Upper lobe of right lung (tissue), 1 donor: ENCODE data around the gene NMRAL1. TPM values are rescaled to one million over a fixed set of nuclear protein-coding genes. Genes with fewer than 3 reads are reported as not detected.

Experiments used
- ATAC-seq: fragments of 200-7000 bp; cut with Tn5 transposase; one replicate; pipeline ENCODE4 v1.9.1; 2020; ENCODE audit warnings: mild to moderate bottlenecking, moderate library complexity
- DNase-seq: peaks from one replicate; pipeline ENCODE4 v3.0.0-alpha.2; 2020
- H3K27ac ChIP-seq: fragments of 200-600 bp; one replicate; pipeline ENCODE4 v1.8.0; 2022
- H3K27me3 ChIP-seq: fragments of 200-600 bp; one replicate; pipeline ENCODE4 v1.8.0; 2022; ENCODE audit warnings: mild to moderate bottlenecking
- H3K36me3 ChIP-seq: fragments of 200-600 bp; one replicate; pipeline ENCODE4 v1.8.0; 2022
- H3K4me1 ChIP-seq: fragments of 200-600 bp; one replicate; pipeline ENCODE4 v1.8.0; 2022
- H3K4me3 ChIP-seq: fragments of 200-600 bp; one replicate; pipeline ENCODE4 v1.8.0; 2022; ENCODE audit warnings: mild to moderate bottlenecking
- H3K9me3 ChIP-seq: fragments of 200-600 bp; one replicate; pipeline ENCODE4 v1.8.0; 2022
- intact Hi-C: fragments of 100-400 bp; cut with DNase I; formaldehyde crosslinking; loops from one replicate; pipeline ENCODE4 v1.11.0; 2022
- total RNA-seq: library from RNA; stranded (reverse); fragmentation: NEBNext Ultra II Directional; extraction: Animal tissue kit (Norgen Biotek cat#: 25700); gene quantifications from one replicate; pipeline ENCODE4 v1.2.1, GENCODE V29; 2021
- TF ChIP-seq, protein P1 (sequence below): fragments of 200-600 bp; IDR thresholded peaks from one replicate; pipeline ENCODE4 v1.8.0; 2022; ENCODE audit warnings: antibody characterized with exemption
- donor health status: DM: no; HTN: yes; CAD: no; lungs with severe emphysema.

The NMRAL1 gene
- total RNA-seq, 1 donor from 2014 or later, result 39.0 TPM

DNA sequence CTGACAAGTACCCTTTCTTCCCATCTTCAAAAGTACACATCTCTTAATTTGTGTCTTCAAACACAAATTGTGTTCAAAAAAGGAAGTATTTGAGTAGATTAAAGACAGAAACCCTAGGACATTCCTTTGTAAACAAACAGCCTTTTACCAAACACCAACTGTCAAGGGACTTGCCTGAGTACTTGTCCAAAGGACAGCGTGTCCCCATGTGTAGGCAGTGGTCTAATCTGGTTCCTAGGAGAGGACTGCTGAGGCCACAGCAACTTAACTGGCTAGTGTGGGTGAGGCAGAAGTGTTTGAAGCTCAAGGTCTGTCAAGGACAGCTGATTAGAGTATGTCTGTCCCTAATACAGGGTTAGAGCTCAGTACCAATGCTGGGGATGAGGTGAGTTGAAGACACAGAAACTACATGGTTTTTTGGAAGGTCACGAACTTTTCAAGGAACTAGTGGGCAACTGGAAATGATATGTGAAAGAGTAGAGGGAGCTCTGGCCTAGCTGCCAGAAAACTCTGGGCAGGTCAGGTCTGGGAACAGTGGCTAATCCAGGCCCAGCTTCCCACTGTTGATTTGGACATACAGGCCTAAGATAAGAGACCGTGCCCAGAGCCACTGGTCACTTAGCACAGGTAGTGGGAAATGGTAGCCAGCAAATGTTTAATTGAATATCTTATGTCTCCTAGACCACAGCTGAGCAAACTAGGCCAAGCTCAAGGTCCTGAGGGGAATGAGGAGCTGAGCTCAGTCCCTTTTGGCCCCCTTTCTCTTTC, 11.9 kb upstream of the NMRAL1 start:
- Histone ChIP-seq H3K9me3 (no peaks in the 10 kb centered on the region), H3K4me3 (no peak overlapping the region), H3K36me3 (peaks cover 35% of the 10 kb centered on the region), H3K4me1 (peaks cover 38% of the 10 kb centered on the region), H3K27ac (peak overlapping the region; percentile 75), H3K27me3 (no peaks in the 10 kb centered on the region)
- TF ChIP-seq, protein P1, sequence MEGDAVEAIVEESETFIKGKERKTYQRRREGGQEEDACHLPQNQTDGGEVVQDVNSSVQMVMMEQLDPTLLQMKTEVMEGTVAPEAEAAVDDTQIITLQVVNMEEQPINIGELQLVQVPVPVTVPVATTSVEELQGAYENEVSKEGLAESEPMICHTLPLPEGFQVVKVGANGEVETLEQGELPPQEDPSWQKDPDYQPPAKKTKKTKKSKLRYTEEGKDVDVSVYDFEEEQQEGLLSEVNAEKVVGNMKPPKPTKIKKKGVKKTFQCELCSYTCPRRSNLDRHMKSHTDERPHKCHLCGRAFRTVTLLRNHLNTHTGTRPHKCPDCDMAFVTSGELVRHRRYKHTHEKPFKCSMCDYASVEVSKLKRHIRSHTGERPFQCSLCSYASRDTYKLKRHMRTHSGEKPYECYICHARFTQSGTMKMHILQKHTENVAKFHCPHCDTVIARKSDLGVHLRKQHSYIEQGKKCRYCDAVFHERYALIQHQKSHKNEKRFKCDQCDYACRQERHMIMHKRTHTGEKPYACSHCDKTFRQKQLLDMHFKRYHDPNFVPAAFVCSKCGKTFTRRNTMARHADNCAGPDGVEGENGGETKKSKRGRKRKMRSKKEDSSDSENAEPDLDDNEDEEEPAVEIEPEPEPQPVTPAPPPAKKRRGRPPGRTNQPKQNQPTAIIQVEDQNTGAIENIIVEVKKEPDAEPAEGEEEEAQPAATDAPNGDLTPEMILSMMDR, result no peak
- peak; percentile 76 for ATAC-seq
- no peak for DNase-seq
- intact Hi-C loops, result no loop called here

DNA sequence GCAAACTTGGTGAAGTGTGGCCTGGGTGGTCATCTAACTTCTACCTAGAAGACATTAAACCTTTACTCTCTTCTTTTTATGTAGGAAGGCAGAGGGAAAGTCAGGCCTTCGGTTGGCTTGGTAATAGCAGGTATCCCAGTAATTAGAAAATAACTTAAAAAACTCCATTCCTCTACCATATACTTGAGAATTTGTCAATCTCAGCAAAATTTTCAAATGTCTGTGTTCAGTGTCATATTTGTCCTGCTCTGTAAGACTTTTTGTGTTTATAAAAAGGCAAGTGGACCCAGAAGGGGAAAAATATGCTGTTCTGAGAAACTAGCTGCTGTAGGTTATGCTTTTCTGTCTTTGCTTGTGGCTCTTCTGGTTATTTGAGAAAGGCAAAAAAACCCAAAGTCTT, 7.5 kb upstream of the NMRAL1 start:
- peaks cover 27% of the 10 kb centered on the region for H3K4me1 ChIP-seq
- no peaks in the 10 kb centered on the region for H3K27me3 ChIP-seq
- DNase-seq, result no peak
- TF ChIP-seq, protein P1, result no peak
- peaks cover 25% of the 10 kb centered on the region for H3K36me3 ChIP-seq
- H3K9me3 ChIP-seq, result no peaks in the 10 kb centered on the region
- no peak overlapping the region for H3K4me3 ChIP-seq
- intact Hi-C loops, result no loop called here
- no peak for ATAC-seq
- no peak overlapping the region for H3K27ac ChIP-seq

DNA sequence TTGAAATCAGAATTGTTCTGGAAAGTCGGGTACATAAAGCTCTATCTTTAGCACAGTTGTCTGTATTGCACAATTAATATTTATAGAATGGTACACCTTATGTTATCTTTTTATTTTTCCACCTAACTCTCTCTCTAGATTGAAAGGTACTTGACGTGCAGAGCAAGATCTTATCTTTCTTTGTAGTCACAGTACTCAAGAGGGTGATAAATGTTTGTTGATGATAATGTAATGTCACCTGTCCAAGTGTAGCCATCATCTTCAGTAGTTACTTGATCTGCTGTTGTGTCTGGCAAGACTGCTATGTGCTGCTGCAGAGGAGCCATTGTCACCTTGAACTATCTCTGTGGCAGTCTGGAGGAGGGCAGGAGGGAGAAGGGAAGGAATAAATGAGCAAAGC, 7.1 kb upstream of the NMRAL1 start:
- DNase-seq (no peak), ATAC-seq (no peak)
- no peaks in the 10 kb centered on the region for H3K9me3 ChIP-seq
- peaks cover 21% of the 10 kb centered on the region for H3K36me3 ChIP-seq
- peaks cover 23% of the 10 kb centered on the region for H3K4me1 ChIP-seq
- no peak overlapping the region for H3K4me3 ChIP-seq
- TF ChIP-seq, protein P1, result no peak
- H3K27me3 ChIP-seq, result no peaks in the 10 kb centered on the region
- H3K27ac ChIP-seq, result peak overlapping the region; percentile 7
- intact Hi-C loops, result no loop called here

DNA sequence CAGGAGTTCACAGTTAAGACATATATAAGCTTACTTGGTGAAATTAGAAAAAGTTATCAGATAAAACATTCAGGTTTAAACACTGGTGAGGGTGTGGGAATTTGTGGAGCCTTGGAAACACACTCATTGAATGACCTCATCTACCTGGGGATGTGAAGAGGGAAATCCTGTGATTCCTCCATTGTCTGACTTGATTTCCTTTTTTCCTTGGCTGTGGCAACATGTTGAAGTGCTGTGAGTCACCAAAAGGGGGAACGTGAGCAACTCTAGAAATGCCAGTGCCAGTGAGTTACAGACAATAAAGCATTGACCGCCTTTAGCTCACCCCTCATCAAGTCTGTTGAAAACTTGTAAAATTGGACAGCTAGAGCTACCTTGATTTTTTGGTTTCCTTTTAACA, 3.5 kb upstream of the NMRAL1 start:
- intact Hi-C loops, result no loop called here
- no peaks in the 10 kb centered on the region for H3K9me3 ChIP-seq
- ATAC-seq, result no peak
- no peaks in the 10 kb centered on the region for H3K36me3 ChIP-seq
- H3K4me1 ChIP-seq, result peaks cover 29% of the 10 kb centered on the region
- no peak overlapping the region for H3K27ac ChIP-seq
- DNase-seq, result no peak
- TF ChIP-seq, protein P1, result peak; percentile 16
- H3K27me3 ChIP-seq, result no peaks in the 10 kb centered on the region
- peak overlapping the region; percentile 97 for H3K4me3 ChIP-seq

DNA sequence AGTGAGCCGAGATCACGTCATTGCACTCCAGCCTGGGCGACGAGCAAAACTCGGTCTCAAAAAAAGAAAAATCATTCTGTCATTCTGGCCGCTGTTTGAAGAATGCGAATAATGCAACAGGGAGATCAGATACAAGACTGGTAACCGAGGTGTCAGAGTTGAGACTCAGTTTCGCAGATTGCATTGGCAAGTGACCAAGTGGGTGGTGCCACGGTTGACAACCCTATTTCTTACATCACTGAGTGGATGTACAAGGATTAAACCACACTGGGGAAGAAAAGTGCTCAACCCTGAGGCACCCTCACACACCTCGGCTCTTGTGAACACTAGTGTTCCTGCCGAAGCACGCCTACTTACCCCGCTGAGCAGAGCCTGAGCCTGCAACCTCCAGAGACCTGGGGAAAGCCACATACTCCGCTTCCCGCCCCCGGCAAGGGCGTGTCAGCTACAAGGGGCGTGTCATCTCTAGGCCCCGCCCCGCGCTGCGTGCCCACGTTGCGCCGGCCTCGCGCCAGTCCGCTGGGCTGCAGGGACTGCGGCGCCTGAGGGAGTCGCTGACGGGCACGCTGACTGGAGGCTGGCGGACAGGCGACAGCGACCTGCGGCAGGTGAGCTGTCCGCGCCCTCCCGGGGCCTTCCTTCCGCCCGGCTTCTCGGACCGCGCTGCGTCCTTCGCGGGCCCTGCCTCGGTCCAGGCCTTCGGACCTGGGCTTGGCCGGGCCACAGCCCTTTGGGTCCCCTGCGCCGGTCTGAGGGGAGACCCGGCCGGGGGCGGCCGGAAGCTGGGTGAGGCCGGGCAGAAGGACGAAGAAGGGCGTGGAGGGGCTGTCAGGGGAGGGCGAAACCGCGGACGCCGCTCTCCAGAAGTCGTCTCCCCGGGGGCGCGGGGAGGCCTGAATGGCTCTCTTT, 1.7 kb upstream of the NMRAL1 start, which contains the start of gene HMOX2:
HMOX2 (plus strand) TSS at position 519 of the 909 bp plus-strand sequence. CDS start 29,127 bp downstream, outside the sequence.
- TF ChIP-seq, protein P1, result peak; percentile 59
- Histone ChIP-seq H3K4me3 (peak within 1 kb of the TSS; percentile 97), H3K27me3 (no peaks in the 10 kb centered on the region), H3K9me3 (no peaks in the 10 kb centered on the region), H3K4me1 (peaks cover 29% of the 10 kb centered on the region), H3K27ac (peak within 1 kb of the TSS; percentile 95), H3K36me3 (no peaks in the 10 kb centered on the region)
- ATAC-seq, result peak; percentile 97
- intact Hi-C loops, result no loop called here
- DNase-seq, result peak; percentile 97
